PC-9 (cell line): Measurements from ENCODE around the gene ERMARD. TPM values are rescaled to one million over a fixed set of nuclear protein-coding genes. Genes with fewer than 3 reads are reported as not detected.

Source experiments
- BruUV-seq: library from RNA; stranded (reverse); fragments of 400-500 nt; replicated peaks from 2 replicates; lab custom pipeline; 2021; lab: Mats Ljungman, UMichigan
- CTCF ChIA-PET: fragments of 300-600 bp; sonication (Branson Sonifier 250); formaldehyde crosslinking; loops from one replicate; lab custom pipeline; 2022; ENCODE audit warnings: antibody characterized with exemption; lab: Charles Lee
- POLR2A ChIA-PET: fragments of 300-600 bp; sonication (Branson Sonifier 250); formaldehyde crosslinking; loops from one replicate; lab custom pipeline; 2022; ENCODE audit warnings: antibody characterized with exemption; ENCODE audit not compliant: unreplicated experiment; lab: Charles Lee
- DNase-seq, 2 experiments: peaks; one replicate each; pipeline versions ENCODE4 v3.0.0 to v3.0.0-alpha.2; 2015 to 2022; ENCODE audit warnings: mixed read lengths in 1 of 2
- H2AFZ ChIP-seq: fragments of 200-600 bp; sonication (generic); 2 replicates; pipeline ENCODE4 v1.8.1; 2017; ENCODE audit warnings: antibody characterized with exemption
- H3F3A ChIP-seq: fragments of 200-600 bp; sonication (generic); 2 replicates; pipeline ENCODE4 v1.8.1; 2017; ENCODE audit warnings: antibody characterized with exemption, mild to moderate bottlenecking, low read depth; ENCODE audit not compliant: insufficient read depth
- H3K27ac ChIP-seq: fragments of 200-600 bp; sonication (generic); 2 replicates; pipeline ENCODE4 v1.6.1; 2016; ENCODE audit warnings: mixed run types
- H3K27me3 ChIP-seq: fragments of 200-600 bp; sonication (generic); 2 replicates; pipeline ENCODE4 v1.6.1; 2016; ENCODE audit warnings: low read depth, mixed run types; ENCODE audit not compliant: insufficient read depth
- H3K36me3 ChIP-seq: fragments of 200-600 bp; sonication (generic); 2 replicates; pipeline ENCODE4 v1.6.1; 2016; ENCODE audit warnings: low read depth, mixed run types
- H3K4me1 ChIP-seq: fragments of 200-600 bp; sonication (generic); replicated peaks from 2 replicates; pipeline ENCODE4 v1.6.1; 2016; ENCODE audit warnings: mixed run types; ENCODE audit not compliant: insufficient read depth
- H3K4me2 ChIP-seq: fragments of 200-600 bp; sonication (generic); 2 replicates; pipeline ENCODE4 v1.6.1; 2017; ENCODE audit warnings: mixed run types
- H3K4me3 ChIP-seq: fragments of 200-600 bp; sonication (generic); 2 replicates; pipeline ENCODE4 v1.6.1; 2016; ENCODE audit warnings: mixed run types
- H3K79me2 ChIP-seq: fragments of 200-600 bp; sonication (generic); 2 replicates; pipeline ENCODE4 v1.6.1; 2017; ENCODE audit warnings: low read depth, mixed run types
- H3K9me2 ChIP-seq: fragments of 200-600 bp; sonication (generic); 2 replicates; pipeline ENCODE4 v1.8.1; 2017; ENCODE audit warnings: mild to moderate bottlenecking; ENCODE audit not compliant: insufficient read depth
- H3K9me3 ChIP-seq: fragments of 200-600 bp; sonication (generic); 2 replicates; pipeline ENCODE4 v1.8.1; 2016; ENCODE audit warnings: low read depth; ENCODE audit not compliant: insufficient read depth
- H4K20me1 ChIP-seq: fragments of 200-600 bp; sonication (generic); 2 replicates; pipeline ENCODE4 v1.8.1; 2017; ENCODE audit not compliant: insufficient read depth
- CTCF ChIP-seq: fragments of 200-600 bp; sonication (generic); conservative IDR thresholded peaks from 2 replicates; pipeline ENCODE4 v1.6.1; 2017; ENCODE audit warnings: mixed run types, antibody characterized with exemption, mild to moderate bottlenecking, moderate library complexity
- EZH2 ChIP-seq: fragments of 200-600 bp; sonication (generic); IDR thresholded peaks from 2 replicates; pipeline ENCODE4 v1.8.0; 2017; ENCODE audit warnings: antibody characterized with exemption, low read depth
- intact Hi-C: fragments of 100-400 bp; cut with micrococcal nuclease; formaldehyde crosslinking; loops from one replicate; pipeline ENCODE4 v1.10.0; 2022; ENCODE audit not compliant: unreplicated experiment
- total RNA-seq: library from RNA; stranded (reverse); gene quantifications from 2 replicates; pipeline ENCODE4 v1.2.3, GENCODE V29; 2021

The ERMARD gene
- total RNA-seq, 1 experiment from 2014 or later = 19.3 TPM

GRCh38 chr6:169726049-169726400 is 25.4 kb upstream of the ERMARD start:
- intact Hi-C loops = no loop called here
- peaks cover 25% of the 10 kb centered on the region; the same call in 1 of the 2 replicates for H3F3A ChIP-seq
- H3K27me3 ChIP-seq = no peaks in the 10 kb centered on the region
- H3K27ac ChIP-seq = no peak overlapping the region
- no peak overlapping the region for H3K4me3 ChIP-seq
- TF ChIP-seq CTCF = no peak
- TF ChIP-seq EZH2 = no peak
- BruUV-seq = no TSS peak
- POLR2A ChIA-PET = no interaction called here
- peaks cover 23% of the 10 kb centered on the region for H3K79me2 ChIP-seq
- peaks cover 26% of the 10 kb centered on the region for H3K4me1 ChIP-seq
- no peaks in the 10 kb centered on the region for H3K9me2 ChIP-seq
- no peak for DNase-seq
- no peaks in the 10 kb centered on the region for H3K36me3 ChIP-seq
- peaks cover 7% of the 10 kb centered on the region; the same call in 1 of the 2 replicates for H4K20me1 ChIP-seq
- no peak overlapping the region for H2AFZ ChIP-seq
- H3K4me2 ChIP-seq = peak overlapping the region; percentile 87; the same call in 1 of the 2 replicates
- CTCF ChIA-PET = no interaction called here
- no peaks in the 10 kb centered on the region for H3K9me3 ChIP-seq

DNA sequence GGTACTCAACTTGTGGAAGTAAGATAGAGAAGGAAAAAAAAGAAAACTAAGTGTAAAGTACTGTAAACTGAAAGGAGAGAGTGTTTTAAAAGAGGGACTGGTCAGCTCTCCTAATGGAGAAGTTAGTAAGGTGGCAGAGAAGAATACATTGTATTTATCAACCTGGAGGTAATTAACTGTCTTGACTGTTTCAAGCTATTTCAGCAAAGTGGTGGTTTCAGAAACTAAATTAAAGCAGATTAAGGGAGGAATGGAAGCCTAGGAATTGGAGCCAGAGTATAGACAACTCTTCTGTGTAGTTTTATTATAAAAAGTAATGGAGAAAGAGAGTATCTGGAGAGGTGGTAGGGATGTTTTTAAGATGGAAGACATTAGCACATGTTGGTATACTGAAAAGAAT is 24.5 kb upstream of the ERMARD start:
- DNase-seq = no peak
- H3K4me2 ChIP-seq = no peak overlapping the region
- BruUV-seq = no TSS peak
- H2AFZ ChIP-seq = no peak overlapping the region
- no peaks in the 10 kb centered on the region for H3K27me3 ChIP-seq
- no peaks in the 10 kb centered on the region for H3K36me3 ChIP-seq
- no peaks in the 10 kb centered on the region for H3K9me2 ChIP-seq
- TF ChIP-seq CTCF (no peak), EZH2 (no peak)
- no peaks in the 10 kb centered on the region for H3K9me3 ChIP-seq
- H3K4me3 ChIP-seq = no peak overlapping the region
- intact Hi-C loops = no loop called here
- H3K79me2 ChIP-seq = peaks cover 13% of the 10 kb centered on the region
- H3K27ac ChIP-seq = no peak overlapping the region
- peaks cover 17% of the 10 kb centered on the region for H3K4me1 ChIP-seq
- POLR2A ChIA-PET = no interaction called here
- CTCF ChIA-PET = no interaction called here
- peaks cover 25% of the 10 kb centered on the region; the same call in 1 of the 2 replicates for H3F3A ChIP-seq
- 0 out of 2 replicates have a peak, but pooled peaks cover 4% of the 10 kb centered on the region for H4K20me1 ChIP-seq

- Histone ChIP-seq H2AFZ (no peak overlapping the region), H3K79me2 (no peaks in the 10 kb centered on the region), H3F3A (peaks cover 8% of the 10 kb centered on the region; the same call in 1 of the 2 replicates), H3K4me2 (no peak overlapping the region), H3K9me3 (no peaks in the 10 kb centered on the region), H3K36me3 (no peaks in the 10 kb centered on the region), H3K9me2 (no peaks in the 10 kb centered on the region), H3K4me3 (no peak overlapping the region), H3K4me1 (peaks cover 8% of the 10 kb centered on the region), H3K27me3 (no peaks in the 10 kb centered on the region; the same call in 1 of the 2 replicates), H4K20me1 (no peaks in the 10 kb centered on the region), H3K27ac (no peak overlapping the region)
- TF ChIP-seq EZH2 (no peak), CTCF (no peak)
- CTCF ChIA-PET = no interaction called here
- BruUV-seq = no TSS peak
- DNase-seq = no peak
- POLR2A ChIA-PET = interaction anchor here (0.6 kb wide), 1 partner anchor 136 kb away, joined by 3 read pairs; no protein-coding TSS in a partner anchor
- intact Hi-C loops = no loop called here
Measured at GRCh38 chr6:169729961-169730360, 21.5 kb upstream of the ERMARD start.
